KMS-11 (cell line): ENCODE data around the gene TVP23C.

Experiments
- H2AFZ ChIP-seq: fragments of 200-600 bp; sonication (generic); 2 replicates; pipeline ENCODE4 v1.6.1; 2016; ENCODE audit warnings: antibody characterized with exemption, mixed run types, low read depth
- H3K27ac ChIP-seq: fragments of 200-600 bp; sonication (generic); 2 replicates; pipeline ENCODE4 v1.6.1; 2016; ENCODE audit warnings: mild to moderate bottlenecking, mixed run types
- H3K27me3 ChIP-seq: fragments of 200-600 bp; sonication (generic); 2 replicates; pipeline ENCODE4 v1.6.1; 2017; ENCODE audit warnings: mild to moderate bottlenecking, low read depth, mixed run types, moderate library complexity; ENCODE audit not compliant: insufficient read depth
- H3K36me3 ChIP-seq: fragments of 200-600 bp; sonication (generic); 2 replicates; pipeline ENCODE4 v1.6.1; 2017; ENCODE audit warnings: mild to moderate bottlenecking, mixed run types; ENCODE audit not compliant: insufficient read depth
- H3K4me1 ChIP-seq: fragments of 200-600 bp; sonication (generic); 2 replicates; pipeline ENCODE4 v1.6.1; 2016; ENCODE audit warnings: mild to moderate bottlenecking, low read depth, mixed run types; ENCODE audit not compliant: poor library complexity, severe bottlenecking
- H3K4me2 ChIP-seq: fragments of 200-600 bp; sonication (generic); 2 replicates; pipeline ENCODE4 v1.7.0; 2016; ENCODE audit warnings: mild to moderate bottlenecking, mixed run types
- H3K4me3 ChIP-seq: fragments of 200-600 bp; sonication (generic); IDR thresholded peaks from 2 replicates; pipeline ENCODE4 v1.6.1; 2017; ENCODE audit warnings: low read depth, low read length, mixed read lengths; ENCODE audit not compliant: insufficient read depth
- H3K79me2 ChIP-seq: fragments of 200-600 bp; sonication (generic); 2 replicates; pipeline ENCODE4 v1.6.1; 2016; ENCODE audit warnings: low read depth, mixed run types; ENCODE audit not compliant: insufficient read depth
- H3K9ac ChIP-seq: fragments of 200-600 bp; sonication (generic); 2 replicates; pipeline ENCODE4 v1.6.1; 2016; ENCODE audit warnings: mild to moderate bottlenecking, mixed run types
- H4K20me1 ChIP-seq: fragments of 200-600 bp; sonication (generic); 2 replicates; pipeline ENCODE4 v1.6.1; 2016; ENCODE audit warnings: mild to moderate bottlenecking, mixed run types; ENCODE audit not compliant: insufficient read depth
- TF ChIP-seq, protein P1 (sequence below): fragments of 200-600 bp; sonication (generic); conservative IDR thresholded peaks from 2 replicates; pipeline ENCODE4 v1.6.1; 2017; ENCODE audit warnings: low read depth, mild to moderate bottlenecking, antibody characterized with exemption, low read length, moderate library complexity, mixed read lengths

The TVP23C gene

DNA sequence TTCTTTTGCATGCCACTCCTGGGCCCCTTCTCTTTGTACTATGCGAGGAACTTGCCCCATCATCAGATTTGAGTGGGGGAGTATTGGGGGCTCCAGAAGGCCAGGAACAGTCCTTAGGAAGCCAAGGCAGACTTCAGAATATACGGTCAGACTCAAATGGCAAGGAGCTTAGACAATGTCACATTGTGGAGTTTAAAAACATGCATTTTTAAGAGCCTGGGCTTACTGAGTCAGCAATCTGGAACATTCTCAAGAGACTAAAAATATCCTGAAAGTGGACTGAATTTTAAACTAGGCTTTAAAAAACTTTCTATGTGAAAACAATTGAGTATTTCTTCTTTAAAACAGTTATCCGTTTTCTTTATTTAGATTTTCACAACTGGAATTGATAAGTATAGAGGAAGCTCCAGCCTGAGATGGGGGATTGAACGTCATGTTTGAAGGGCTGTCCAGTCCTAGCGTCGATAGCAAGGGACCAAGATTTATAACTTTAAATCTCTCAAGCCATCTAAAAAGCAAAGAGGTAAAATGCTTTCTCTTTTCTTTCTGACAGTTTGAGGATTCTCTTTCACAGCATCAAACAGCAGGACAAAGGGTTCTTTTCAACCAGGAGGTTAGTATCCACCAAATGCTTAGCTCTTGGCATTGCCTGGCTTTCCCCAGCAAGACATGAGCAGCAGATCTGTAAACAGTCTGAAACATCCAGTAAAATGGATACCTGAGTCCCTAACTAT is 50.1 kb downstream of the TVP23C start:
- no peaks in the 10 kb centered on the region for H3K36me3 ChIP-seq
- TF ChIP-seq, protein P1, sequence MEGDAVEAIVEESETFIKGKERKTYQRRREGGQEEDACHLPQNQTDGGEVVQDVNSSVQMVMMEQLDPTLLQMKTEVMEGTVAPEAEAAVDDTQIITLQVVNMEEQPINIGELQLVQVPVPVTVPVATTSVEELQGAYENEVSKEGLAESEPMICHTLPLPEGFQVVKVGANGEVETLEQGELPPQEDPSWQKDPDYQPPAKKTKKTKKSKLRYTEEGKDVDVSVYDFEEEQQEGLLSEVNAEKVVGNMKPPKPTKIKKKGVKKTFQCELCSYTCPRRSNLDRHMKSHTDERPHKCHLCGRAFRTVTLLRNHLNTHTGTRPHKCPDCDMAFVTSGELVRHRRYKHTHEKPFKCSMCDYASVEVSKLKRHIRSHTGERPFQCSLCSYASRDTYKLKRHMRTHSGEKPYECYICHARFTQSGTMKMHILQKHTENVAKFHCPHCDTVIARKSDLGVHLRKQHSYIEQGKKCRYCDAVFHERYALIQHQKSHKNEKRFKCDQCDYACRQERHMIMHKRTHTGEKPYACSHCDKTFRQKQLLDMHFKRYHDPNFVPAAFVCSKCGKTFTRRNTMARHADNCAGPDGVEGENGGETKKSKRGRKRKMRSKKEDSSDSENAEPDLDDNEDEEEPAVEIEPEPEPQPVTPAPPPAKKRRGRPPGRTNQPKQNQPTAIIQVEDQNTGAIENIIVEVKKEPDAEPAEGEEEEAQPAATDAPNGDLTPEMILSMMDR = no peak
- no peaks in the 10 kb centered on the region for H4K20me1 ChIP-seq
- no peaks in the 10 kb centered on the region for H3K79me2 ChIP-seq
- H3K4me1 ChIP-seq = no peaks in the 10 kb centered on the region
- no peak overlapping the region for H2AFZ ChIP-seq
- H3K4me3 ChIP-seq = no peak overlapping the region
- H3K4me2 ChIP-seq = no peak overlapping the region
- H3K27ac ChIP-seq = no peak overlapping the region
- H3K9ac ChIP-seq = no peak overlapping the region
- no peaks in the 10 kb centered on the region for H3K27me3 ChIP-seq

DNA sequence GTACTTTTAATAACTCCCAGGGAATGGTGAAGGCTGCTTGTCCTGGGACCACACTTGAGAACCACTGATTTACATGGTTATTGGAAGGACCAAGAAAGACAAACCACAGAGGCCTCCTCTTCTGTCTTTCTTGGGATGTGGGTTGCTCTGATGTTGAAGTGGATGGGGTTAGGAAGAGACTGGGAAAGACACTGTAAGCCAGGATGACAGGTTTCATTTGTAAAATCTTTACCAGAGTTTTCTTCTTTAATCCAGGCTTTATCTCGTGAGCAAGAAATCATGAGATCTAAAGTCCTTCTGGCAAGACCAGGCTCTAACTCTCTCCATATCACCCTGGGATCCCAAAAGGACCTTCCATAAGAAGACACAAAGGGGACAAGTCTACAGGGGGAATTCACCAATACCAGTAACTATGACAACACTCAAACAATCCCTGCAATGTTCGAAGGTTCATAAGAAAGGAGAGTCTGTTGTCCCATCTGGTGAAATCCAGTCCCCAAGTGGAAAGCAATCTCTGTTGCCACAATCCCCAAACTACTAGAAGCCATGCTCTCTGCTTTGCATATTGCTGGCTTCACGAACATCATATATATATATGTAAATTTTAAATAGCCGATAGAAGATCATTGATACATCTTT is 51.1 kb downstream of the TVP23C start:
- Histone ChIP-seq H3K4me2 (no peak overlapping the region), H3K36me3 (no peaks in the 10 kb centered on the region), H3K4me1 (no peaks in the 10 kb centered on the region), H3K79me2 (no peaks in the 10 kb centered on the region), H3K27me3 (no peaks in the 10 kb centered on the region), H2AFZ (no peak overlapping the region), H4K20me1 (no peaks in the 10 kb centered on the region), H3K27ac (no peak overlapping the region), H3K9ac (no peak overlapping the region), H3K4me3 (no peak overlapping the region)
- TF ChIP-seq, protein P1 = no peak

DNA sequence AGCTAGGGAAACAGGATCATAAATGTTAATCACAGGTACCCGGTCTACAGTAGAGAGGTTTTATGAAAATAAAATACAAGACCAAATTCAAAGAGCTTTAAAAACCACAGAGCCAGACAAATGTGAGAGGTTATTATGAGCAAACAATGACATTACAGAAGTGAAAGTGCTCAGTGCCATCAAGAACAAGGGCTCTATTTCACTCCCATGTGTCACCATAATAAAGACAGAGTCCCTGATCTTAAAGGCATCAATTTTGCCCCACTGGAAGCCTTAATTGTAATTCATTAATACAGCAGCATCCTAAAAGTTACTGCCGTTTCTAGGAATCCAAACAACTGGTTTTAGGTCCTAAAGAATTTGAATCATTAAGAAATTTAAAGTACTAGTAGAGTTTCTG is 52.1 kb downstream of the TVP23C start:
- no peaks in the 10 kb centered on the region for H3K27me3 ChIP-seq
- H3K4me1 ChIP-seq = no peaks in the 10 kb centered on the region
- no peak overlapping the region for H3K9ac ChIP-seq
- H3K79me2 ChIP-seq = no peaks in the 10 kb centered on the region
- H2AFZ ChIP-seq = no peak overlapping the region
- no peaks in the 10 kb centered on the region for H4K20me1 ChIP-seq
- no peak overlapping the region for H3K4me3 ChIP-seq
- no peak overlapping the region for H3K4me2 ChIP-seq
- H3K36me3 ChIP-seq = no peaks in the 10 kb centered on the region
- TF ChIP-seq, protein P1 = no peak
- H3K27ac ChIP-seq = no peak overlapping the region

DNA sequence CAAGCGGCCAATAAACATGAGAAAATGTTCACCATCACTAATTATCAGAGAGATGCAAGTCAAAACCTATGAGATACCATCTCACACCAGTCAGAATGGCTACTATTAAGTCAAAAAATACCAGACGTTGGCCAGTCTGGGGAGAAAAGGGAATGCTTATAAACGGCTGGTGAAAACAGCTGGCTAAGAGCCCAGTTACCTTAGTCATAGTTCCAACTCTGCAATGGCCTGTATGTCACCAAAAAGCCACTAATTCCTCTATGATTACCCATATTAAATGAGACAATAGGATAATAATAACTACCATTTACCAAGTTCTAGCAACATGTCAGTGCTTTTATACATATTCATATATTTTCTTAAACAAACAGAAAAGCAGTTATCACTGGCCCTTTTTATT is 52.9 kb downstream of the TVP23C start:
- no peak overlapping the region for H2AFZ ChIP-seq
- no peaks in the 10 kb centered on the region for H3K4me1 ChIP-seq
- H3K79me2 ChIP-seq = no peaks in the 10 kb centered on the region
- H3K27me3 ChIP-seq = no peaks in the 10 kb centered on the region
- no peaks in the 10 kb centered on the region for H4K20me1 ChIP-seq
- H3K36me3 ChIP-seq = no peaks in the 10 kb centered on the region
- no peak overlapping the region for H3K4me2 ChIP-seq
- H3K9ac ChIP-seq = no peak overlapping the region
- TF ChIP-seq, protein P1 = no peak
- no peak overlapping the region for H3K4me3 ChIP-seq
- no peak overlapping the region for H3K27ac ChIP-seq
